ENCODE measurements around the gene MANSC4. TPM values are rescaled to one million over a fixed set of nuclear protein-coding genes. Genes with fewer than 3 reads are reported as not detected.

Gene MANSC4
- total and polyA plus RNA-seq, 10 of the 15 experiments (the other 5 are each of a cell fraction or from before 2014, with no cell fraction given) = 0.18 to 0.21 (median 0.19) TPM; not detected in 7

DNA sequence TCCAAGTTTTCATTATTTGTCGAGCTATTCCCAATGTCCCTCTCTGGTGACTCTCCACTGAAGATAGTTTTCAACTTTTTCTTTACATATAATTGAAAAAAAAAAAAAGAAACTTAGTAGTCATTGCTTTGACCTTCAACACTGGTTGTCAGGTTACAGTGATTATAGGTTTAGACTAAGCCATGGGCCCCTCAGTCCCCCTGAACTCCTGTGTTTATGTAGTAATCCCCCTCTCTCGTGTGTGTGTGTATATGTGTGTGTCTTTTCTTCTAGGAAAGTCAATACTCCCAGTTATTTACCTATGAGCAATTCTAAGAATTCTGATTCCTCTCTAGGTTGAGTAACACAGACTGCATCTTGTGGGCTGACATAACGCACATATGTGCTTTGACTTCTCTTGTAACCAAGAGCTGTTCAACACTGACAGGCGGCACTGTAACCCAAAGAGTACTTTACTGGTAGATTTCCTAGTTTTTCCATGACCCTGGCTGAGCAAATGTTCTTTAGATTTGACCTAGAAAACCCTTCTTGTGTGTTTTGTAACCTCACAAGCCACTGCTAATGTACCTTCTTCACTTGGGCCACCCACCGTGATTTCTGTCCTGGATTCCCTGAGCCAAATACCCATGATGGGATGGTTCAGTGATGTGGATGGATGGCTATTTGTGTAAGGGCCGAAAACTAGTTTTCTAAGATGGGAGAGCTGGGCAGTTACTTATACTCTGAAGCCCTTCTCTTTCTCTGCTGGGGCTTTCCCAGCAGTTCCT is 15.0 kb upstream of the MANSC4 start:
- CTCF ChIA-PET = interaction anchor here (0.9 to 1.2 kb wide), 2 partner anchors 9 to 26 kb away, joined by 3 read pairs; no protein-coding TSS in a partner anchor
- Histone ChIP-seq H3K4me2 (ENCODE audit: control insufficient read depth, insufficient read depth) (no peak overlapping the region), H3K9ac (ENCODE audit: control insufficient read depth, insufficient read depth, low read length) (no peak overlapping the region), H3K9me3 (replicated peaks; ENCODE audit: control insufficient read depth, insufficient read depth, low read length) (no peaks in the 10 kb centered on the region), H3K27ac (ENCODE audit: control insufficient read depth, insufficient read depth) (no peak overlapping the region), H2AFZ (ENCODE audit: control insufficient read depth, low read depth, low read length) (no peak overlapping the region), H4K20me1 (ENCODE audit: control insufficient read depth, insufficient read depth) (no peaks in the 10 kb centered on the region), H3K4me3 (no peak overlapping the region), H3K4me1 (ENCODE audit: control insufficient read depth, insufficient read depth, low read length) (no peaks in the 10 kb centered on the region), H3K79me2 (ENCODE audit: control insufficient read depth, insufficient read depth, low read length) (no peaks in the 10 kb centered on the region), H3K36me3 (ENCODE audit: control insufficient read depth in 2 of 2, insufficient read depth in 2 of 2, low read length in 1 of 2) (peaks cover 0 to 32% of the 10 kb centered on the region in 2 experiments; a peak in 3 of 4 replicates), H3K27me3 (replicated peaks in 1 of 2; ENCODE audit: control insufficient read depth in 2 of 2, insufficient read depth in 2 of 2, low read length in 1 of 2) (no peaks in the 10 kb centered on the region)
- RAD21 ChIA-PET (ENCODE audit: unreplicated experiment) = no interaction called here
- intact Hi-C loops (cut with micrococcal nuclease; ENCODE audit: unreplicated experiment) (no loop called here), in situ Hi-C loops (cut with MboI) (no loop called here)
- SMC1A ChIA-PET (ENCODE audit: uncharacterized antibody, unreplicated experiment) = interaction anchor here (0.8 to 0.9 kb wide), 2 partner anchors 23 to 26 kb away, joined by 3 read pairs; no protein-coding TSS in a partner anchor
- FAIRE-seq (no peak), DNase-seq (ENCODE audit: low read depth, low spot score) (no peak), ATAC-seq (no peak)
- WGBS (ENCODE audit: insufficient coverage, insufficient replicate concordance, low lambda C conversion rate, missing lambda C conversion rate) = 83% methylated on average over 6 of the region's 6 CpGs
- BruUV-seq (replicated peaks) = no TSS peak
- POLR2A ChIA-PET = interaction anchor here (0.6 kb wide), 1 partner anchor 14 kb away, joined by 3 read pairs; no protein-coding TSS in a partner anchor
- TF ChIP-seq MTA3 (IDR thresholded peaks at IDR 0.05; ENCODE audit: borderline replicate concordance, low read length) (no peak), ZNF384 (IDR thresholded peaks at IDR 0.05; ENCODE audit: borderline replicate concordance, low read depth, low read length) (no peak)

DNA sequence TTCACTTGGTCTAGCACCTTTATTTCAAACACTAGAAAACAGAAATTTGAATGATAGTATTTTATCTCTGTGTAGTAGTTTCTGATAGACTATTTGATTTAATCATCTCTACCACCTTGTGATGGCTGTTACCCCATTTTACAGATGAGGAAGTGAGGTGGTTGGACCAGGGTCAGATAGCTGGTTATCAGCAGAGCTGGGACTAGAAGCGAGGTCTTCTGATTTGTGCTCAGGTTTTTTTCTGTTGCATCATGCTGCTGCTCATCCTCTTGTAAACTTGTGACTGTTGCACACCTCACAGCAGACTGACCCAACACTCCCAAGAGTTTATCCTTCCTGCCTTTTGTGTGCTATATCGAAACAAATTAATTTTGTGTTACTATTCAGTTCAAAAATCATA is 10.1 kb upstream of the MANSC4 start:
- Histone ChIP-seq H3K27ac (ENCODE audit: control insufficient read depth, insufficient read depth) (no peak overlapping the region), H3K36me3 (ENCODE audit: control insufficient read depth in 2 of 2, insufficient read depth in 2 of 2, low read length in 1 of 2) (peaks cover 0 to 19% of the 10 kb centered on the region in 2 experiments; a peak in 2 of 4 replicates), H3K9ac (ENCODE audit: control insufficient read depth, insufficient read depth, low read length) (no peak overlapping the region), H3K4me2 (ENCODE audit: control insufficient read depth, insufficient read depth) (no peak overlapping the region), H2AFZ (ENCODE audit: control insufficient read depth, low read depth, low read length) (no peak overlapping the region), H3K9me3 (replicated peaks; ENCODE audit: control insufficient read depth, insufficient read depth, low read length) (no peaks in the 10 kb centered on the region), H3K4me1 (ENCODE audit: control insufficient read depth, insufficient read depth, low read length) (no peaks in the 10 kb centered on the region), H3K4me3 (no peak overlapping the region), H3K27me3 (replicated peaks in 1 of 2; ENCODE audit: control insufficient read depth in 2 of 2, insufficient read depth in 2 of 2, low read length in 1 of 2) (no peaks in the 10 kb centered on the region), H4K20me1 (ENCODE audit: control insufficient read depth, insufficient read depth) (no peaks in the 10 kb centered on the region), H3K79me2 (ENCODE audit: control insufficient read depth, insufficient read depth, low read length) (peaks cover 3% of the 10 kb centered on the region)
- in situ Hi-C loops (cut with MboI) = no loop called here
- no peak for DNase-seq (ENCODE audit: low read depth, low spot score)
- BruUV-seq (replicated peaks) = no TSS peak
- ChIA-PET SMC1A (ENCODE audit: uncharacterized antibody, unreplicated experiment) (interaction anchor here (0.6 to 1.5 kb wide), 3 partner anchors 19 to 408 kb away, joined by 3 read pairs; no protein-coding TSS in a partner anchor), CTCF (no interaction called here), RAD21 (ENCODE audit: unreplicated experiment) (no interaction called here), POLR2A (no interaction called here)
- no peak for FAIRE-seq
- TF ChIP-seq, protein P1, sequence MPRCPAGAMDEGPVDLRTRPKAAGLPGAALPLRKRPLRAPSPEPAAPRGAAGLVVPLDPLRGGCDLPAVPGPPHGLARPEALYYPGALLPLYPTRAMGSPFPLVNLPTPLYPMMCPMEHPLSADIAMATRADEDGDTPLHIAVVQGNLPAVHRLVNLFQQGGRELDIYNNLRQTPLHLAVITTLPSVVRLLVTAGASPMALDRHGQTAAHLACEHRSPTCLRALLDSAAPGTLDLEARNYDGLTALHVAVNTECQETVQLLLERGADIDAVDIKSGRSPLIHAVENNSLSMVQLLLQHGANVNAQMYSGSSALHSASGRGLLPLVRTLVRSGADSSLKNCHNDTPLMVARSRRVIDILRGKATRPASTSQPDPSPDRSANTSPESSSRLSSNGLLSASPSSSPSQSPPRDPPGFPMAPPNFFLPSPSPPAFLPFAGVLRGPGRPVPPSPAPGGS (IDR thresholded peaks at IDR 0.05; ENCODE audit: borderline replicate concordance, insufficient read depth, low read depth, low read length, poor library complexity, severe bottlenecking) = no peak
- TF ChIP-seq, protein P2, sequence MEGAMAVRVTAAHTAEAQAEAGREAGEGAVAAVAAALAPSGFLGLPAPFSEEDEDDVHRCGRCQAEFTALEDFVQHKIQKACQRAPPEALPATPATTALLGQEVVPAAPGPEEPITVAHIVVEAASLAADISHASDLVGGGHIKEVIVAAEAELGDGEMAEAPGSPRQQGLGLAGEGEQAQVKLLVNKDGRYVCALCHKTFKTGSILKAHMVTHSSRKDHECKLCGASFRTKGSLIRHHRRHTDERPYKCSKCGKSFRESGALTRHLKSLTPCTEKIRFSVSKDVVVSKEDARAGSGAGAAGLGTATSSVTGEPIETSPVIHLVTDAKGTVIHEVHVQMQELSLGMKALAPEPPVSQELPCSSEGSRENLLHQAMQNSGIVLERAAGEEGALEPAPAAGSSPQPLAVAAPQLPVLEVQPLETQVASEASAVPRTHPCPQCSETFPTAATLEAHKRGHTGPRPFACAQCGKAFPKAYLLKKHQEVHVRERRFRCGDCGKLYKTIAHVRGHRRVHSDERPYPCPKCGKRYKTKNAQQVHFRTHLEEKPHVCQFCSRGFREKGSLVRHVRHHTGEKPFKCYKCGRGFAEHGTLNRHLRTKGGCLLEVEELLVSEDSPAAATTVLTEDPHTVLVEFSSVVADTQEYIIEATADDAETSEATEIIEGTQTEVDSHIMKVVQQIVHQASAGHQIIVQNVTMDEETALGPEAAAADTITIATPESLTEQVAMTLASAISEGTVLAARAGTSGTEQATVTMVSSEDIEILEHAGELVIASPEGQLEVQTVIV (IDR thresholded peaks at IDR 0.05; ENCODE audit: borderline replicate concordance, partially characterized antibody) = no peak
- ATAC-seq = no peak
- WGBS (ENCODE audit: insufficient coverage, insufficient replicate concordance, low lambda C conversion rate, missing lambda C conversion rate) = 100% methylated on average over 2 of the region's 2 CpGs
- intact Hi-C loops (cut with micrococcal nuclease; ENCODE audit: unreplicated experiment) = no loop called here

All from GM12878 (cell line).